HepG2 (cell line): ENCODE measurements around the gene STRIP1. TPM values are rescaled to one million over a fixed set of nuclear protein-coding genes. Genes with fewer than 3 reads are reported as not detected.

ENCODE experiments used
- ATAC-seq: fragments of 200-7000 bp; cut with Tn5 transposase; 3 replicates; pipeline ENCODE4 v1.9.1; 2020; ENCODE audit warnings: mild to moderate bottlenecking, moderate library complexity
- BruUV-seq: library from RNA; stranded (reverse); fragments of 400-500 nt; replicated peaks from 2 replicates; lab custom pipeline; 2021; lab: Mats Ljungman, UMichigan
- CTCF ChIA-PET: fragments of 300-600 bp; formaldehyde crosslinking; extraction: SDS; loops from one replicate; lab custom pipeline; 2021; ENCODE audit warnings: low total read pairs, inconsistent platforms, low intra/inter-chr PET ratio; lab: Yijun Ruan, JAX
- POLR2A ChIA-PET: fragments of 350-600 bp; sonication (Branson Sonifier 250); formaldehyde crosslinking; loops from one replicate; lab custom pipeline; 2020; ENCODE audit warnings: antibody characterized with exemption, inconsistent platforms; lab: Yijun Ruan, JAX
- DNase-seq: peaks from one replicate; pipeline ENCODE4 v3.0.0-alpha.2; 2015; ENCODE audit warnings: low spot score
- FAIRE-seq: peaks from 3 replicates; lab custom pipeline; 2011; peaks lifted over from hg19 to GRCh38; lab: Jason Lieb, UNC
- H2AFZ ChIP-seq: one replicate; pipeline ENCODE4 v1.6.1; 2011; ENCODE audit warnings: low read length, inconsistent platforms
- H3K27ac ChIP-seq: fragments of 300-600 bp; 3 replicates; pipeline ENCODE4 v1.8.0; 2011; ENCODE audit warnings: mixed run types, mild to moderate bottlenecking, mixed read lengths, low read length, inconsistent platforms; ENCODE audit not compliant: insufficient read depth; ENCODE audit errors: extremely low read length
- H3K27me3 ChIP-seq, 2 experiments: fragments of 200-600 bp in 1 of 2; 2 replicates in 1 of 2; 3 replicates in 1 of 2; pipeline versions ENCODE4 v1.6.0 to v1.8.0; 2011; ENCODE audit warnings: low read length in 2 of 2, mild to moderate bottlenecking in 2 of 2, moderate library complexity in 2 of 2, inconsistent platforms in 1 of 2; ENCODE audit not compliant: insufficient read depth in 2 of 2, control insufficient read depth in 1 of 2
- H3K36me3 ChIP-seq, 2 experiments: fragments of 200-600 bp in 1 of 2; replicated peaks in 1 of 2; 2 replicates in 1 of 2; 3 replicates in 1 of 2; pipeline versions ENCODE4 v1.5.1 to v1.8.0; 2011; ENCODE audit warnings: low read length in 2 of 2, inconsistent platforms in 1 of 2; ENCODE audit not compliant: insufficient read depth in 2 of 2, control insufficient read depth in 1 of 2
- H3K4me1 ChIP-seq: 2 replicates; pipeline ENCODE4 v1.5.1; 2012; ENCODE audit warnings: low read length, inconsistent platforms; ENCODE audit not compliant: insufficient read depth
- H3K4me2 ChIP-seq: 2 replicates; pipeline ENCODE4 v1.6.0; 2011; ENCODE audit warnings: low read depth, low read length, inconsistent platforms
- H3K4me3 ChIP-seq, 3 experiments: fragments of 200-600 bp in 1 of 3; sonication (generic), shearing (Covaris generic) in 1 of 3; replicated peaks in 1 of 3; 2 replicates each; pipeline ENCODE4 v1.5.1; 2011 to 2016; ENCODE audit warnings: low read length in 3 of 3, inconsistent platforms in 2 of 3, low read depth in 2 of 3, mild to moderate bottlenecking in 2 of 3, control low read depth in 1 of 3, mixed read lengths in 1 of 3; ENCODE audit not compliant: insufficient read depth in 1 of 3
- H3K79me2 ChIP-seq: one replicate; pipeline ENCODE4 v1.6.1; 2011; ENCODE audit warnings: low read length, inconsistent platforms; ENCODE audit not compliant: insufficient read depth
- H3K9ac ChIP-seq: 2 replicates; pipeline ENCODE4 v1.6.0; 2011; ENCODE audit warnings: mild to moderate bottlenecking, low read depth, low read length, inconsistent platforms; ENCODE audit not compliant: insufficient read depth
- H3K9me3 ChIP-seq: 2 replicates; pipeline ENCODE4 v1.5.1; 2012; ENCODE audit warnings: mild to moderate bottlenecking, low read length
- H4K20me1 ChIP-seq: 2 replicates; pipeline ENCODE4 v1.6.0; 2011; ENCODE audit warnings: inconsistent platforms, mild to moderate bottlenecking, low read length, moderate library complexity; ENCODE audit not compliant: insufficient read depth
- KDM4B ChIP-seq: sonication (generic); formaldehyde crosslinking; IDR thresholded peaks from 2 replicates; pipeline ENCODE4 v1.4.0; 2020; ENCODE audit warnings: missing genetic modification reagents
- ZXDC ChIP-seq: sonication (generic); formaldehyde crosslinking; IDR thresholded peaks from 2 replicates; pipeline ENCODE4 v1.5.0; 2020; ENCODE audit warnings: mild to moderate bottlenecking, missing genetic modification reagents
- WGBS: methylation state at CpG from one replicate; pipeline ENCODE4 v1.1.6; 2017; ENCODE audit warnings: low lambda C conversion rate; 5-methylcytosine and 5-hydroxymethylcytosine counted together
- in situ Hi-C: cut with HindIII; loops from 2 replicates; pipeline ENCODE4 v1.10.0; 2017; ENCODE audit warnings: low pct_unique_long_range_greater_than_20kb; ENCODE audit not compliant: extremely low pct_ligation_motif_present
- intact Hi-C: fragments of 100-400 bp; cut with micrococcal nuclease; formaldehyde crosslinking; loops from one replicate; pipeline ENCODE4 v1.10.0; 2022; ENCODE audit not compliant: unreplicated experiment
- polyA plus RNA-seq, 8 experiments: library from polyadenylated mRNA; depleted of rRNA in 3 of 8; stranded (reverse) in 7 of 8; unstranded in 1 of 8; fragments of >200 nt; fragmentation: Illumina TruSeq in 4 of 8; extraction: Trizol in 4 of 8; gene quantifications; 2 replicates each; pipeline versions ENCODE4 v1.2.1 to v1.2.3, GENCODE V29; 2011 to 2016; ENCODE audit warnings: low read depth in 4 of 8, missing spikeins in 1 of 8, mixed read lengths in 1 of 8; ENCODE audit not compliant: insufficient read depth in 1 of 8
- total RNA-seq, 5 experiments: library from RNA; depleted of rRNA; stranded (reverse); fragments of >200 nt; fragmentation: Illumina TruSeq; extraction: Trizol; gene quantifications; 2 replicates each; pipeline ENCODE4 v1.2.3, GENCODE V29; 2016; ENCODE audit warnings: low read depth in 1 of 5
- TF ChIP-seq, protein P1 (sequence below), 2 experiments: fragments of 450-650 bp in 1 of 2; sonication (generic) in 1 of 2; formaldehyde crosslinking; IDR thresholded peaks; 2 replicates each; pipeline versions ENCODE4 v1.5.0 to v1.8.0; 2020 to 2022; ENCODE audit warnings: mild to moderate bottlenecking in 1 of 2, missing genetic modification reagents in 1 of 2

The STRIP1 gene
- total and polyA plus RNA-seq, 2 of the 13 experiments (the other 11 are each of a cell fraction or from before 2014, with no cell fraction given) = 20.9 to 27.9 TPM

DNA sequence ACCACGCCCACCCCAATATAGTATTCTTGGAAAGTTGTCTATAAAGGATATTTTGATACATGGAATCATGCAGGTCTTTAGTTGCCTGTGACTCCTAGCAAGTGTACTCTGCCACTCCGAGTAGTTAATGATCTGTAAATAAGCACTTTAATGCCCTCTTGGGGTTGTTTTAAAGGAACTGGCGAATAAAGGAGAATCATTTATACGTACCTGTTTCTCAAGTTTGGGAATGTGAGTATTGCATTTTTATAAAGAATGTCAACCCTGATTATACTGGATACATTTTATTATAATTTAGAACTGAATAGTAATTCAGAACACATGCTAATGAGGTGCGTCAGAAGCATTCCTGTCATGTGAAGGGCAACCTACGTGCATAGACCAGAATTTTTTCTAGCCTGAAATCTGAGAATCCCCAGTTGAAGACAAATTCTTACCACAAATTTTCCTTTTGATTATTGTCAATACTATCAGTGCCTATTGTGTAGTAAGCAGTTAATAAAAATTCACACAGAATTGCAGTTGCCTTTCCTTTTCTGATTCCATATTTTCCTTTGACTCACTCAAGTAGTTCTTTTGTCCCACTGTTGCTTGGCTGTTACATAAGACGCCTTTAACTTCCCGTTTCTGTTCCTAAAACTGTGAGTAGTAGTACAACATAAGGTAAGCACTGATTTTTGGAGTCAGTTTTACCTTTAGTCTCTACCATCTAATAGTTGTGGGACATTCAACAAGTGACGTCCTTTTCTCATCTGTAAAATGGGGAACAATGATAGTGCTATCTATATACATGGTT is 44.7 kb upstream of the STRIP1 start (continued):
- TF ChIP-seq ZXDC (CRISPR knock-in tag) = no peak

DNA sequence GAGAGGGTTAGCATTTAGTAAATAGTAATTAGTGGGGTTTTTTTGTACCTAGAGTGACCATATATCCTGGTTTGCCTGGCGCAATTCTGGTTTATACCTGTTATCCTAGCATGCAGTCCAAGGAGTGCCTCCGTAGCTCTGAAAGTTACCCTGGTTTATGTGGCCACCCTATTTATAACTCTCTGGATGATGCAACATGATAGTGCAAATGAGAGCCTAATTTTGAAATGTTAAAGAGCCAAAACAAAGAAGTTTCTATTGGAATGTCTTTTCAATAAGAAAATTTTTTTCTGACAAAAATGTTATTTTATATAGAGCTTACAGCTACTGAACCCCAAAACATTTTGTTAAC is 44.1 kb upstream of the STRIP1 start:
- TF ChIP-seq KDM4B (CRISPR knock-in tag) = no peak
- TF ChIP-seq, protein P1, sequence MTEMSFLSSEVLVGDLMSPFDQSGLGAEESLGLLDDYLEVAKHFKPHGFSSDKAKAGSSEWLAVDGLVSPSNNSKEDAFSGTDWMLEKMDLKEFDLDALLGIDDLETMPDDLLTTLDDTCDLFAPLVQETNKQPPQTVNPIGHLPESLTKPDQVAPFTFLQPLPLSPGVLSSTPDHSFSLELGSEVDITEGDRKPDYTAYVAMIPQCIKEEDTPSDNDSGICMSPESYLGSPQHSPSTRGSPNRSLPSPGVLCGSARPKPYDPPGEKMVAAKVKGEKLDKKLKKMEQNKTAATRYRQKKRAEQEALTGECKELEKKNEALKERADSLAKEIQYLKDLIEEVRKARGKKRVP (CRISPR knock-in tag; IDR thresholded peaks at IDR 0.05) = 0 out of 4 replicates have a peak, but pooled peaks of 1 of the 2 experiments have one; percentile 44
- Histone ChIP-seq H3K27me3 (no peaks in the 10 kb centered on the region; a peak in 1 of 5 replicates), H2AFZ (no peak overlapping the region), H3K4me1 (peaks cover 50% of the 10 kb centered on the region), H3K36me3 (peaks cover 4 to 6% of the 10 kb centered on the region in 2 experiments; a peak in 2 of 5 replicates), H3K9me3 (no peaks in the 10 kb centered on the region), H4K20me1 (peaks cover 3% of the 10 kb centered on the region), H3K4me2 (no peak overlapping the region; the same call in 1 of the 2 replicates), H3K79me2 (peaks cover 73% of the 10 kb centered on the region), H3K4me3 (no peak overlapping the region), H3K27ac (no peak overlapping the region), H3K9ac (no peak overlapping the region)
- BruUV-seq = no TSS peak
- POLR2A ChIA-PET = no interaction called here
- CTCF ChIA-PET = no interaction called here
- intact Hi-C loops = loop anchor here (5.0 kb wide), 1 partner anchor 348 kb away; no protein-coding TSS in a partner anchor
- FAIRE-seq = no peak
- no peak for ATAC-seq
- 96% methylated on average over 2 of the region's 2 CpGs for WGBS
- in situ Hi-C loops = no loop called here
- no peak for DNase-seq
